PC-3 (cell line): ENCODE data around the gene ACKR2.

ENCODE experiments used
- CTCF ChIP-seq: fragments of 300-600 bp; sonication (generic); conservative IDR thresholded peaks from 2 replicates; pipeline ENCODE4 v1.5.1; 2017; ENCODE audit warnings: antibody characterized with exemption, low read depth, mild to moderate bottlenecking, low read length
- EZH2 ChIP-seq: fragments of 300-600 bp; sonication (generic); IDR thresholded peaks from one replicate; pipeline ENCODE4 v1.6.1; 2017; ENCODE audit warnings: antibody characterized with exemption, mild to moderate bottlenecking, low read length; ENCODE audit not compliant: unreplicated experiment

GRCh38 chr3:42804106-42804830 lies 5.0 kb upstream of the ACKR2 start, which contains the start of gene HIGD1A:
- no peak for TF ChIP-seq CTCF
- TF ChIP-seq EZH2: no peak
